GM18861 (cell line): ENCODE results near the gene BNIPL.

Experiments
- ATAC-seq: cut with Tn5 transposase; IDR thresholded peaks from one replicate; pipeline ENCODE4 v1.9.1; 2021; ENCODE audit not compliant: unreplicated experiment

BNIPL gene

GRCh38 chr1:151009674-151010345 lies 26.6 kb upstream of the BNIPL start:
- ATAC-seq = no peak

- no peak for ATAC-seq
Measured at GRCh38 chr1:151010346-151010726, 26.1 kb upstream of the BNIPL start.

- ATAC-seq = no peak
Measured at GRCh38 chr1:151011154-151011850, 25.1 kb upstream of the BNIPL start.

- no peak for ATAC-seq
Measured at GRCh38 chr1:151012684-151013471, 23.5 kb upstream of the BNIPL start.

- ATAC-seq = no peak
Measured at GRCh38 chr1:151013518-151013917, 22.9 kb upstream of the BNIPL start.

GRCh38 chr1:151024540-151025146 lies 11.7 kb upstream of the BNIPL start:
- ATAC-seq = no peak

- no peak for ATAC-seq
Measured at GRCh38 chr1:151026460-151026859, 9.9 kb upstream of the BNIPL start.

- no peak for ATAC-seq
Measured at GRCh38 chr1:151032164-151032563, 4.2 kb upstream of the BNIPL start.

- no peak for ATAC-seq
Measured at GRCh38 chr1:151035167-151035566, 1.2 kb upstream of the BNIPL start.

- ATAC-seq = no peak
Measured at GRCh38 chr1:151037032-151037431, 646 bp downstream of the BNIPL start.

- no peak for ATAC-seq
Measured at GRCh38 chr1:151039521-151039920, 3.1 kb downstream of the BNIPL start.

GRCh38 chr1:151043163-151043562 lies 6.8 kb downstream of the BNIPL start:
- no peak for ATAC-seq

GRCh38 chr1:151047591-151047924 lies 11.2 kb downstream of the BNIPL start, which contains the start of gene C1orf56:
Gene C1orf56, plus strand, starts transcription at chr1:151047751. Its CDS starts 97 bp downstream, at chr1:151047848.
- no peak for ATAC-seq

GRCh38 chr1:151047925-151048644 lies 11.7 kb downstream of the BNIPL start:
- ATAC-seq = peak; percentile 39

GRCh38 chr1:151048645-151049032 lies 12.3 kb downstream of the BNIPL start:
- no peak for ATAC-seq

- ATAC-seq = no peak
Measured at GRCh38 chr1:151049458-151049857, 13.1 kb downstream of the BNIPL start.

GRCh38 chr1:151050051-151050688 lies 13.8 kb downstream of the BNIPL start:
- ATAC-seq = no peak

GRCh38 chr1:151051356-151052009 lies 15.1 kb downstream of the BNIPL start:
- ATAC-seq = no peak

GRCh38 chr1:151054971-151055547 lies 18.7 kb downstream of the BNIPL start:
- ATAC-seq = no peak

GRCh38 chr1:151055581-151055980 lies 19.2 kb downstream of the BNIPL start:
- no peak for ATAC-seq
